ENCODE data around the gene BRWD1. TPM values are rescaled to one million over a fixed set of nuclear protein-coding genes. Genes with fewer than 3 reads are reported as not detected.
A peak's percentile ranks its signal among the peaks of the same experiment; 100 is the strongest.

The BRWD1 gene
- total and polyA plus RNA-seq, 2 of the 8 experiments (the other 6 are each of a cell fraction or from before 2014, with no cell fraction given): 9.3 to 45.2 TPM

GRCh38 chr21:39341249-39341923 is 28.0 kb upstream of the BRWD1 start:
- FAIRE-seq (no peak), DNase-seq (ENCODE audit: low read depth in 1 of 2, low spot score in 2 of 2) (no peak)
- H2BK120ac ChIP-seq (replicated peaks; ENCODE audit: low read depth, low read length): no peak overlapping the region
- no peak overlapping the region for H2AK5ac ChIP-seq (ENCODE audit: low read depth, low read length)
- no peak overlapping the region for H3K4ac ChIP-seq (replicated peaks; ENCODE audit: insufficient read length, low read depth, low read length)
- no peak overlapping the region for H2BK15ac ChIP-seq (ENCODE audit: low read length)
- H3K23ac ChIP-seq (ENCODE audit: insufficient read length): no peak overlapping the region
- no peak overlapping the region for H4K5ac ChIP-seq (ENCODE audit: insufficient read length, low read depth, low read length)
- H3K56ac ChIP-seq (replicated peaks; ENCODE audit: insufficient read length, low read depth, low read length): no peak overlapping the region
- POLR2A ChIA-PET (ENCODE audit: partially characterized antibody): interaction anchor here (0.9 to 6.6 kb wide), 11 partner anchors 6 to 61 kb away, joined by 3 to 80 read pairs (median 6); partner anchors contain the start of genes BRWD1 and HMGN1
- H4K91ac ChIP-seq (replicated peaks; ENCODE audit: insufficient read length, low read length): no peak overlapping the region
- H2AFZ ChIP-seq (ENCODE audit: low read length): no peak overlapping the region
- CTCF ChIA-PET (ENCODE audit: partially characterized antibody): interaction anchor here (1.0 kb wide), 1 partner anchor 10 kb away, joined by 4 read pairs; no protein-coding TSS in a partner anchor
- no peak overlapping the region for H4K8ac ChIP-seq (ENCODE audit: extremely low read depth, insufficient read depth, low read length)
- H2BK5ac ChIP-seq (ENCODE audit: low read depth, low read length): no peak overlapping the region
- H3K27ac ChIP-seq (ENCODE audit: low read depth, low read length): no peak overlapping the region
- H2BK20ac ChIP-seq (ENCODE audit: low read length): no peak overlapping the region
- peaks cover 4 to 9% of the 10 kb centered on the region in 2 experiments for H4K20me1 ChIP-seq (replicated peaks in 1 of 2; ENCODE audit: control insufficient read depth in 1 of 2, insufficient read depth in 2 of 2, low read length in 2 of 2)
- H3K18ac ChIP-seq (ENCODE audit: extremely low read depth, low read length): no peak overlapping the region
- no peaks in the 10 kb centered on the region for H3K27me3 ChIP-seq (replicated peaks in 1 of 4; ENCODE audit: control insufficient read depth in 3 of 4, extremely low read depth in 1 of 4, insufficient read depth in 3 of 4, low read length in 3 of 4)
- H2BK12ac ChIP-seq (ENCODE audit: low read depth, low read length): no peak overlapping the region
- H3K4me1 ChIP-seq (replicated peaks in 1 of 4; ENCODE audit: control insufficient read depth in 3 of 4, insufficient read depth in 4 of 4, low read length in 3 of 4): peaks cover 0 to 3% (median 0%) of the 10 kb centered on the region in 4 experiments; a peak in 2 of 7 replicates
- H3K23me2 ChIP-seq (ENCODE audit: low read depth, low read length): no peaks in the 10 kb centered on the region
- H3K9ac ChIP-seq (replicated peaks in 1 of 4; ENCODE audit: extremely low read depth in 1 of 4, low read depth in 3 of 4, low read length in 3 of 4): no peak overlapping the region
- peaks cover 0 to 16% of the 10 kb centered on the region in 2 experiments; a peak in 3 of 4 replicates for H3K79me2 ChIP-seq (ENCODE audit: control insufficient read depth in 1 of 2, insufficient read depth in 2 of 2, low read length in 2 of 2)
- no peaks in the 10 kb centered on the region for H3K9me3 ChIP-seq (ENCODE audit: insufficient read depth in 2 of 2, low read depth in 1 of 2, low read length in 1 of 2)
- H3K79me1 ChIP-seq (ENCODE audit: low read depth, low read length): no peaks in the 10 kb centered on the region; the same call in 1 of the 2 replicates
- H3K4me3 ChIP-seq (ENCODE audit: extremely low read depth in 1 of 4, insufficient read depth in 2 of 4, low read depth in 3 of 4, low read length in 4 of 4): no peak overlapping the region
- TF ChIP-seq POLR2A (IDR thresholded peaks at IDR 0.05; ENCODE audit: control extremely low read depth in 1 of 2, low read depth in 2 of 2, low read length in 2 of 2) (peak in 1 of 2 experiments; percentile 30; a peak in 1 of 3 replicates), ATF3 (IDR thresholded peaks at IDR 0.05; ENCODE audit: insufficient read depth, low read depth, low read length) (no peak), RAD21 (IDR thresholded peaks at IDR 0.05 in 1 of 2, conservative IDR thresholded peaks at IDR 0.05 in 1 of 2; ENCODE audit: low read depth in 2 of 2, low read length in 2 of 2) (no peak), KDM5A (IDR thresholded peaks at IDR 0.05; ENCODE audit: low read length) (no peak), POLR2AphosphoS5 (IDR thresholded peaks at IDR 0.05; ENCODE audit: low read depth, low read length) (peak; percentile 66)
- H3K14ac ChIP-seq (ENCODE audit: insufficient read length): no peak overlapping the region
- H3K36me3 ChIP-seq (ENCODE audit: control insufficient read depth in 2 of 4, insufficient read depth in 4 of 4, low read length in 3 of 4): peaks cover 16 to 53% (median 35%) of the 10 kb centered on the region in 4 experiments
- no peak overlapping the region for H3K4me2 ChIP-seq (ENCODE audit: insufficient read depth in 1 of 2, low read depth in 2 of 2, low read length in 2 of 2)
- 91% methylated on average over 6 of the region's 6 CpGs; no CpG with 5 or more reads in 1 of the 2 experiments for whole genome bisulfite sequencing, 2 experiments (ENCODE audit: extremely low coverage in 1 of 2, insufficient coverage in 1 of 2, insufficient read length in 1 of 2, insufficient replicate concordance in 2 of 2, low coverage in 1 of 2, low lambda C conversion rate in 2 of 2, missing lambda C conversion rate in 1 of 2)

Data from H1 (cell line).